PC-9 (cell line): ENCODE data around the gene POLRMT. TPM values are rescaled to one million over a fixed set of nuclear protein-coding genes. Genes with fewer than 3 reads are reported as not detected.

Experiments used
- BruUV-seq: library from RNA; stranded (reverse); fragments of 400-500 nt; replicated peaks from 2 replicates; lab custom pipeline; 2021; lab: Mats Ljungman, UMichigan
- CTCF ChIA-PET: fragments of 300-600 bp; sonication (Branson Sonifier 250); formaldehyde crosslinking; loops from one replicate; lab custom pipeline; 2022; ENCODE audit warnings: antibody characterized with exemption; lab: Charles Lee
- POLR2A ChIA-PET: fragments of 300-600 bp; sonication (Branson Sonifier 250); formaldehyde crosslinking; loops from one replicate; lab custom pipeline; 2022; ENCODE audit warnings: antibody characterized with exemption; ENCODE audit not compliant: unreplicated experiment; lab: Charles Lee
- DNase-seq, 2 experiments: peaks; one replicate each; pipeline versions ENCODE4 v3.0.0 to v3.0.0-alpha.2; 2015 to 2022; ENCODE audit warnings: mixed read lengths in 1 of 2
- H2AFZ ChIP-seq: fragments of 200-600 bp; sonication (generic); 2 replicates; pipeline ENCODE4 v1.8.1; 2017; ENCODE audit warnings: antibody characterized with exemption
- H3F3A ChIP-seq: fragments of 200-600 bp; sonication (generic); 2 replicates; pipeline ENCODE4 v1.8.1; 2017; ENCODE audit warnings: antibody characterized with exemption, mild to moderate bottlenecking, low read depth; ENCODE audit not compliant: insufficient read depth
- H3K27ac ChIP-seq: fragments of 200-600 bp; sonication (generic); 2 replicates; pipeline ENCODE4 v1.6.1; 2016; ENCODE audit warnings: mixed run types
- H3K27me3 ChIP-seq: fragments of 200-600 bp; sonication (generic); 2 replicates; pipeline ENCODE4 v1.6.1; 2016; ENCODE audit warnings: low read depth, mixed run types; ENCODE audit not compliant: insufficient read depth
- H3K36me3 ChIP-seq: fragments of 200-600 bp; sonication (generic); 2 replicates; pipeline ENCODE4 v1.6.1; 2016; ENCODE audit warnings: low read depth, mixed run types
- H3K4me1 ChIP-seq: fragments of 200-600 bp; sonication (generic); replicated peaks from 2 replicates; pipeline ENCODE4 v1.6.1; 2016; ENCODE audit warnings: mixed run types; ENCODE audit not compliant: insufficient read depth
- H3K4me2 ChIP-seq: fragments of 200-600 bp; sonication (generic); 2 replicates; pipeline ENCODE4 v1.6.1; 2017; ENCODE audit warnings: mixed run types
- H3K4me3 ChIP-seq: fragments of 200-600 bp; sonication (generic); 2 replicates; pipeline ENCODE4 v1.6.1; 2016; ENCODE audit warnings: mixed run types
- H3K79me2 ChIP-seq: fragments of 200-600 bp; sonication (generic); 2 replicates; pipeline ENCODE4 v1.6.1; 2017; ENCODE audit warnings: low read depth, mixed run types
- H3K9me2 ChIP-seq: fragments of 200-600 bp; sonication (generic); 2 replicates; pipeline ENCODE4 v1.8.1; 2017; ENCODE audit warnings: mild to moderate bottlenecking; ENCODE audit not compliant: insufficient read depth
- H3K9me3 ChIP-seq: fragments of 200-600 bp; sonication (generic); 2 replicates; pipeline ENCODE4 v1.8.1; 2016; ENCODE audit warnings: low read depth; ENCODE audit not compliant: insufficient read depth
- H4K20me1 ChIP-seq: fragments of 200-600 bp; sonication (generic); 2 replicates; pipeline ENCODE4 v1.8.1; 2017; ENCODE audit not compliant: insufficient read depth
- EZH2 ChIP-seq: fragments of 200-600 bp; sonication (generic); IDR thresholded peaks from 2 replicates; pipeline ENCODE4 v1.8.0; 2017; ENCODE audit warnings: antibody characterized with exemption, low read depth
- intact Hi-C: fragments of 100-400 bp; cut with micrococcal nuclease; formaldehyde crosslinking; loops from one replicate; pipeline ENCODE4 v1.10.0; 2022; ENCODE audit not compliant: unreplicated experiment
- total RNA-seq: library from RNA; stranded (reverse); gene quantifications from 2 replicates; pipeline ENCODE4 v1.2.3, GENCODE V29; 2021
- TF ChIP-seq, protein P1 (sequence below): fragments of 200-600 bp; sonication (generic); conservative IDR thresholded peaks from 2 replicates; pipeline ENCODE4 v1.6.1; 2017; ENCODE audit warnings: mixed run types, antibody characterized with exemption, mild to moderate bottlenecking, moderate library complexity

Gene POLRMT
- total RNA-seq, 1 experiment from 2014 or later, result 46.4 TPM

DNA sequence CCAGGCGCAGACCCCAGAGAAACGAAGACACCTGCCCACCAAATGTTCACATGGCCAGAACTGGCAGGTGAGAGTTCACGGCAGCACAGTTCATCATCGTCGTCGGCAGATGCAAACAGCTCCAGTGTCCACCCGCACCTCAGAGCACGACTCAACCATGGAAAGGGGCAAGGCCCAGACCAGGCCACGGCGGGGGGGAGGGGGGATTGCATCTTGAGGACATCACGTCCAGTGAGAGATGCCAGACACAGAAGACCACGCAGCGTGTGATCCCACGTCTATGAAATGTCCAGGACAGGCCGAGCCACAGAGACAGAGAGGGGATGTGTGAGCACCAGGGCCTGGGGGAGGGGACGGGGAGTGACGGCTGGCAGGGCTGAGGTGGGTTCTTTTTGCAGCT is 22.4 kb upstream of the POLRMT start:
- ChIA-PET CTCF (no interaction called here), POLR2A (no interaction called here)
- intact Hi-C loops, result no loop called here
- peaks cover 85% of the 10 kb centered on the region for H3K79me2 ChIP-seq
- H3K27me3 ChIP-seq, result no peaks in the 10 kb centered on the region
- H3K9me2 ChIP-seq, result no peaks in the 10 kb centered on the region
- TF ChIP-seq EZH2, result no peak
- TF ChIP-seq, protein P1, sequence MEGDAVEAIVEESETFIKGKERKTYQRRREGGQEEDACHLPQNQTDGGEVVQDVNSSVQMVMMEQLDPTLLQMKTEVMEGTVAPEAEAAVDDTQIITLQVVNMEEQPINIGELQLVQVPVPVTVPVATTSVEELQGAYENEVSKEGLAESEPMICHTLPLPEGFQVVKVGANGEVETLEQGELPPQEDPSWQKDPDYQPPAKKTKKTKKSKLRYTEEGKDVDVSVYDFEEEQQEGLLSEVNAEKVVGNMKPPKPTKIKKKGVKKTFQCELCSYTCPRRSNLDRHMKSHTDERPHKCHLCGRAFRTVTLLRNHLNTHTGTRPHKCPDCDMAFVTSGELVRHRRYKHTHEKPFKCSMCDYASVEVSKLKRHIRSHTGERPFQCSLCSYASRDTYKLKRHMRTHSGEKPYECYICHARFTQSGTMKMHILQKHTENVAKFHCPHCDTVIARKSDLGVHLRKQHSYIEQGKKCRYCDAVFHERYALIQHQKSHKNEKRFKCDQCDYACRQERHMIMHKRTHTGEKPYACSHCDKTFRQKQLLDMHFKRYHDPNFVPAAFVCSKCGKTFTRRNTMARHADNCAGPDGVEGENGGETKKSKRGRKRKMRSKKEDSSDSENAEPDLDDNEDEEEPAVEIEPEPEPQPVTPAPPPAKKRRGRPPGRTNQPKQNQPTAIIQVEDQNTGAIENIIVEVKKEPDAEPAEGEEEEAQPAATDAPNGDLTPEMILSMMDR, result no peak
- peaks cover 3% of the 10 kb centered on the region for H3K4me1 ChIP-seq
- H2AFZ ChIP-seq, result no peak overlapping the region
- 0 out of 2 replicates have a peak, but pooled peaks cover under 1% of the 10 kb centered on the region for H3K36me3 ChIP-seq
- 0 out of 2 replicates have a peak, but pooled peaks cover 8% of the 10 kb centered on the region for H3F3A ChIP-seq
- H3K4me3 ChIP-seq, result no peak overlapping the region
- no peak overlapping the region for H3K4me2 ChIP-seq
- H3K9me3 ChIP-seq, result no peaks in the 10 kb centered on the region
- DNase-seq, result no peak
- no TSS peak for BruUV-seq
- peaks cover 94% of the 10 kb centered on the region for H4K20me1 ChIP-seq
- H3K27ac ChIP-seq, result no peak overlapping the region

GRCh38 chr19:653425-653824 is 20.1 kb upstream of the POLRMT start:
- Histone ChIP-seq H4K20me1 (peaks cover 76% of the 10 kb centered on the region), H3K27ac (no peak overlapping the region), H3K36me3 (no peaks in the 10 kb centered on the region), H2AFZ (no peak overlapping the region), H3K27me3 (no peaks in the 10 kb centered on the region), H3K9me3 (no peaks in the 10 kb centered on the region), H3K4me1 (no peaks in the 10 kb centered on the region), H3K9me2 (no peaks in the 10 kb centered on the region), H3K4me2 (no peak overlapping the region), H3F3A (0 out of 2 replicates have a peak, but pooled peaks cover 8% of the 10 kb centered on the region), H3K79me2 (peaks cover 62% of the 10 kb centered on the region), H3K4me3 (no peak overlapping the region)
- POLR2A ChIA-PET, result no interaction called here
- no TSS peak for BruUV-seq
- CTCF ChIA-PET, result no interaction called here
- intact Hi-C loops, result no loop called here
- DNase-seq, result no peak
- TF ChIP-seq, protein P1, result no peak
- TF ChIP-seq EZH2, result no peak

DNA sequence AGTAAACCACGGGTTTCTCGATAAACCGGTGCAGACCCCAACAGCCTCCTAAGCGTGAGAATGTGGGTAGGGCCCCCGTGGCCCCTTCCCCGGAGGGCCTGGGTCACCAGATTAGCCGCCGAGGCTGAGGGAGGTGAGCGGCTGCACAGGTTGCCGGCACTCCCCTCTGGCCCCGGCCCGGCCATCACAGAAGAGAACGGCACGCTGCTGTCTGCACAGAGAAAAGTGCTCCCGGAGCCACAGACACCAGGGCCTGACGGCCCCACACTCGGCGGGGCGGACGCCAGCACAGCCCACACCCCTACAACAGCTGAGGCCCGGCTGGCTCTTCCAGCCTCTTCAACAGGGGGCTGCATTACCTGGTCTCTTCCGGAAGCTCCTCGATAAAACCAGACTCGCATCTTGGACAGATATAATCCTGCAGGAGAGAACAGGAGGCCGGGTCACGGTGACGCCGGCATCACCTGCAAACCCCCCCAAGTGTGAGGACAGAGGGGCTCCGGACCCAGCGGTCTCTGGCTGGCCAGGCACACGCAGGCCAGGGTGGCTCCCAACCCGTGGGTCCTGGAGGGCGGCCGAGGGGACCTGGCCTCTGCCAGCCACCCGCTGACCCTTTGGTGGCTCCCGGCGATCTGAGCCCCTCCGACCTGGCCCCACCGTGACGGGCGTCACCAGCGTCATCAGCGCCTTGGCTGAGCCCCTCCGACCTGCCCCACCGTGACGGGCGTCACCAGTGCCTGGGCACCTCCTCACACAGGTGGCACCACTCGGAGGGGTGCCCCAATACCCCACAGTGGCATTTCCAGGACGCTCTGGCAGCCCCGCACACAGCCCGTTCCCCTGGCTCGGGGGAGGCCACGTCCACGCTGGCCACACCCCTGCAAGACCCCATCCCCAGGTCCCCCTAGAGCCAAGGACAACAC is 19.4 kb upstream of the POLRMT start:
- no peak overlapping the region for H2AFZ ChIP-seq
- no peaks in the 10 kb centered on the region for H3K9me3 ChIP-seq
- peaks cover 55% of the 10 kb centered on the region for H3K79me2 ChIP-seq
- no TSS peak for BruUV-seq
- H3K4me2 ChIP-seq, result no peak overlapping the region
- 0 out of 2 replicates have a peak, but pooled peaks cover 8% of the 10 kb centered on the region for H3F3A ChIP-seq
- H3K9me2 ChIP-seq, result no peaks in the 10 kb centered on the region
- intact Hi-C loops, result no loop called here
- no peak overlapping the region for H3K27ac ChIP-seq
- ChIA-PET POLR2A (no interaction called here), CTCF (no interaction called here)
- H3K36me3 ChIP-seq, result no peaks in the 10 kb centered on the region
- no peaks in the 10 kb centered on the region for H3K27me3 ChIP-seq
- no peak for DNase-seq
- H3K4me1 ChIP-seq, result no peaks in the 10 kb centered on the region
- no peak overlapping the region for H3K4me3 ChIP-seq
- peaks cover 69% of the 10 kb centered on the region for H4K20me1 ChIP-seq
- TF ChIP-seq, protein P1, result no peak
- TF ChIP-seq EZH2, result no peak
